ENCODE data around the gene GRIA3. TPM values are rescaled to one million over a fixed set of nuclear protein-coding genes. Genes with fewer than 3 reads are reported as not detected.

Gene GRIA3
- total RNA-seq, 1 donor from 2014 or later: not detected

DNA sequence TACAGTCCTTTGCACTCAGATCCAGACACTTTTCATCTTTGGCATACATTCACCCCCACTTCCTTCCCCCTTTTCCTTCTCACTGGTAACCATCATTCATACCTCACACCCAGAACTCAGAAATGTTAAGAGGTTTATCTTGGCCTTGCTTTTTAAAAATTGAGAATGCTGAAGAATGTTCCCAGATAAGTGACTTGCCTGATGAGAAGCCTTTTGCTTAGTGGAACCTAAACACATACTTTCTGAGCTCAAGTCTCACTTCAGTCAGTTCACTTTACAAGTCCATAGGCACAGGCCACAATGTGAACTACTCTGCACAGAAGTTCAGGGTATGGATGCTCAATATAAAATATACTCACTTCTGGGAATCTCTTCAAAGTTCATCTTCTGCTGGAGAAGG lies 129.4 kb downstream of the GRIA3 start:
- Histone ChIP-seq H3K27ac (no peak overlapping the region), H3K9me3 (no peaks in the 10 kb centered on the region), H3K36me3 (no peaks in the 10 kb centered on the region), H3K4me1 (no peaks in the 10 kb centered on the region), H3K4me3 (no peak overlapping the region), H3K27me3 (no peaks in the 10 kb centered on the region)
- ATAC-seq: peak; percentile 32
- TF ChIP-seq, protein P1, sequence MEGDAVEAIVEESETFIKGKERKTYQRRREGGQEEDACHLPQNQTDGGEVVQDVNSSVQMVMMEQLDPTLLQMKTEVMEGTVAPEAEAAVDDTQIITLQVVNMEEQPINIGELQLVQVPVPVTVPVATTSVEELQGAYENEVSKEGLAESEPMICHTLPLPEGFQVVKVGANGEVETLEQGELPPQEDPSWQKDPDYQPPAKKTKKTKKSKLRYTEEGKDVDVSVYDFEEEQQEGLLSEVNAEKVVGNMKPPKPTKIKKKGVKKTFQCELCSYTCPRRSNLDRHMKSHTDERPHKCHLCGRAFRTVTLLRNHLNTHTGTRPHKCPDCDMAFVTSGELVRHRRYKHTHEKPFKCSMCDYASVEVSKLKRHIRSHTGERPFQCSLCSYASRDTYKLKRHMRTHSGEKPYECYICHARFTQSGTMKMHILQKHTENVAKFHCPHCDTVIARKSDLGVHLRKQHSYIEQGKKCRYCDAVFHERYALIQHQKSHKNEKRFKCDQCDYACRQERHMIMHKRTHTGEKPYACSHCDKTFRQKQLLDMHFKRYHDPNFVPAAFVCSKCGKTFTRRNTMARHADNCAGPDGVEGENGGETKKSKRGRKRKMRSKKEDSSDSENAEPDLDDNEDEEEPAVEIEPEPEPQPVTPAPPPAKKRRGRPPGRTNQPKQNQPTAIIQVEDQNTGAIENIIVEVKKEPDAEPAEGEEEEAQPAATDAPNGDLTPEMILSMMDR (IDR thresholded peaks at IDR 0.05): no peak
- intact Hi-C loops (cut with DNase I): no loop called here
- DNase-seq: no peak

DNA sequence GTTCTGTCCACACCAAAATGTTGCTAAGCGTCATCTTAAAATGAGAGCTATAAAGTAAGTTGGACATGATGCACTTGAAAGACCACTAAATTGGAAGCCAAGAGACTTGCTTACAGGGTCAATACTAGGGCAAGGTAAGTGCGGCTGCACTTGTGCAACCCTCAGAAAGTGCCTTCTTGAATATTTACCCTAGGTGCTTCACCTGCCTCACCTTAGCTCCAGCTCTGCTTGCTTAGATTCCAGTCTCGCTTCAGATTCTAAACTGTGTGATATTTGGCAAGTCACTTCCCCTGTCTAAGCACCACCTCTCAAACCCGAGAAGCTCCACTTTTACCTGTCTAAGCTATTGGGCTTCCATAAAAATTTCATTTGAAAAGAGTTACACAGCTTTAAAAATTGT lies 136.5 kb downstream of the GRIA3 start:
- no peaks in the 10 kb centered on the region for H3K27me3 ChIP-seq
- no peaks in the 10 kb centered on the region for H3K36me3 ChIP-seq
- intact Hi-C loops (cut with DNase I): no loop called here
- no peaks in the 10 kb centered on the region for H3K4me1 ChIP-seq
- no peak overlapping the region for H3K27ac ChIP-seq
- H3K9me3 ChIP-seq: no peaks in the 10 kb centered on the region
- H3K4me3 ChIP-seq: no peak overlapping the region
- DNase-seq (no peak), ATAC-seq (peak; percentile 55)
- TF ChIP-seq, protein P1 (IDR thresholded peaks at IDR 0.05): no peak

DNA sequence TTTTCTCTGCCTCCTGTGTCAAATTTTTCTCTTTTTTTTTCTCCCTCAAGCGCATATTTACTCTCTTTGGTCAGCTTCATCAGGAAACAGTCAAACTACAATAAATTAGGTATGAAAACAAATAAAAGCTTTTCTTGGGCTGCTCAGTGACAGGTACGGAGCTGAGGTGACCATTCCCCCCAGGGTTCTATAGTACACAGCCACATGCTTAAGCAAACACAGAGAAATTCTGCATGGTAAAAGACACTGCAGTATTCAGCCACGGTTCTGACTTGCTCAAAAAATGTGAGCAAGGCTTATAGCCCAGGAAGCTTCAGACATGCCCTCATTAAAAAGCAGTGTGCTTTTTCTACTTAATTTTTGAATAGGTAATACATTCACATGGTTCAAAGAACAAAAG lies 138.5 kb downstream of the GRIA3 start:
- intact Hi-C loops (cut with DNase I): no loop called here
- no peak for DNase-seq
- Histone ChIP-seq H3K27ac (no peak overlapping the region), H3K27me3 (no peaks in the 10 kb centered on the region), H3K36me3 (no peaks in the 10 kb centered on the region), H3K4me1 (no peaks in the 10 kb centered on the region), H3K9me3 (no peaks in the 10 kb centered on the region), H3K4me3 (no peak overlapping the region)
- no peak for ATAC-seq
- TF ChIP-seq, protein P1 (IDR thresholded peaks at IDR 0.05): no peak

- TF ChIP-seq, protein P1 (IDR thresholded peaks at IDR 0.05): no peak
- DNase-seq (no peak), ATAC-seq (no peak)
- Histone ChIP-seq H3K9me3 (no peaks in the 10 kb centered on the region), H3K4me3 (no peak overlapping the region), H3K27ac (no peak overlapping the region), H3K4me1 (no peaks in the 10 kb centered on the region), H3K27me3 (no peaks in the 10 kb centered on the region), H3K36me3 (no peaks in the 10 kb centered on the region)
- intact Hi-C loops (cut with DNase I): no loop called here
Observed at GRCh38 chrX:123324625-123325024, 140.5 kb downstream of the GRIA3 start.

- Histone ChIP-seq H3K27ac (no peak overlapping the region), H3K36me3 (no peaks in the 10 kb centered on the region), H3K4me3 (no peak overlapping the region), H3K27me3 (no peaks in the 10 kb centered on the region), H3K9me3 (no peaks in the 10 kb centered on the region), H3K4me1 (no peaks in the 10 kb centered on the region)
- intact Hi-C loops (cut with DNase I): no loop called here
- TF ChIP-seq, protein P1 (IDR thresholded peaks at IDR 0.05): no peak
- ATAC-seq (no peak), DNase-seq (no peak)
Observed at GRCh38 chrX:123330229-123330942, 146.3 kb downstream of the GRIA3 start.

- DNase-seq (no peak), ATAC-seq (no peak)
- Histone ChIP-seq H3K9me3 (no peaks in the 10 kb centered on the region), H3K36me3 (no peaks in the 10 kb centered on the region), H3K4me1 (no peaks in the 10 kb centered on the region), H3K27ac (no peak overlapping the region), H3K4me3 (no peak overlapping the region), H3K27me3 (no peaks in the 10 kb centered on the region)
- TF ChIP-seq, protein P1 (IDR thresholded peaks at IDR 0.05): no peak
- intact Hi-C loops (cut with DNase I): no loop called here
Observed at GRCh38 chrX:123331349-123331748, 147.3 kb downstream of the GRIA3 start.

Measured in upper lobe of right lung (tissue), 1 donor.